Gastrocnemius medialis (tissue), 4 donors: ENCODE data around the gene RASGRP1. TPM values are rescaled to one million over a fixed set of nuclear protein-coding genes. Genes with fewer than 3 reads are reported as not detected.

Experiments used
- ATAC-seq, 2 donors: fragments of 150-250 bp; one replicate each; pipeline ENCODE4 v1.9.1; 2016
- DNase-seq, 2 donors: peaks; one replicate each; pipeline ENCODE4 v3.0.0-alpha.2; 2019
- H3K27ac ChIP-seq, 4 donors: fragments of 200-600 bp; sonication (generic); 1 replicate in 1 of 4; 2 replicates in 3 of 4; pipeline ENCODE4 v1.5.1; 2016 to 2018; ENCODE audit warnings: mild to moderate bottlenecking in 2 of 4, moderate library complexity in 1 of 4
- H3K27me3 ChIP-seq, 3 donors: fragments of 200-600 bp; sonication (generic) in 2 of 3; 1 replicate in 1 of 3; 2 replicates in 2 of 3; pipeline versions ENCODE4 v1.5.1 to v1.6.0; 2016 to 2019; ENCODE audit warnings: mild to moderate bottlenecking in 1 of 3, moderate library complexity in 1 of 3
- H3K36me3 ChIP-seq, 2 donors: fragments of 200-600 bp; sonication (generic) in 1 of 2; one replicate each; pipeline ENCODE4 v1.5.1; 2017 to 2018
- H3K4me1 ChIP-seq, 2 donors: fragments of 200-600 bp; sonication (generic) in 1 of 2; one replicate each; pipeline ENCODE4 v1.5.1; 2016 to 2017; ENCODE audit warnings: mild to moderate bottlenecking in 2 of 2
- H3K4me3 ChIP-seq, 4 donors: fragments of 200-600 bp; sonication (generic) in 3 of 4; 1 replicate in 1 of 4; 2 replicates in 3 of 4; pipeline ENCODE4 v1.5.1; 2016 to 2019; ENCODE audit warnings: mild to moderate bottlenecking in 2 of 4
- H3K9me3 ChIP-seq, 3 donors: fragments of 200-600 bp; sonication (generic) in 2 of 3; 1 replicate in 1 of 3; 2 replicates in 2 of 3; pipeline ENCODE4 v1.5.1; 2016 to 2019
- CTCF ChIP-seq, 5 experiments: fragments of 450-650 bp in 3 of 5; fragments of 200-600 bp in 2 of 5; sonication (generic) in 2 of 5; IDR thresholded peaks in 4 of 5; conservative IDR thresholded peaks in 1 of 5; 1 replicate in 4 of 5; 2 replicates in 1 of 5; pipeline ENCODE4 v1.5.1; 2016 to 2019; ENCODE audit warnings: antibody characterized with exemption in 5 of 5, mild to moderate bottlenecking in 3 of 5, moderate library complexity in 3 of 5
- POLR2A ChIP-seq, 2 donors: fragments of 450-650 bp; IDR thresholded peaks; one replicate each; pipeline ENCODE4 v1.6.1; 2017; ENCODE audit warnings: antibody characterized with exemption in 2 of 2, mild to moderate bottlenecking in 2 of 2, moderate library complexity in 2 of 2
- in situ Hi-C, 4 donors: fragments of 200-750 bp; cut with MboI; loops; one replicate each; pipeline versions ENCODE4 v1.15.0 to v1.8.0; 2017; ENCODE audit warnings: low sequenced_read_pairs in 4 of 4
- intact Hi-C: fragments of 100-400 bp; cut with DNase I; formaldehyde crosslinking; loops from one replicate; pipeline ENCODE4 v1.15.1; 2023; ENCODE audit warnings: low total_unique reads
- total RNA-seq, 4 donors: library from RNA; depleted of rRNA; stranded (reverse); fragments of >200 nt; gene quantifications; one replicate each; pipeline versions ENCODE4 v1.1.0 to v1.2.3, GENCODE V29; 2016

The RASGRP1 gene
- total RNA-seq, 4 donors from 2014 or later, result 0.44 to 0.85 TPM; not detected in 2

GRCh38 chr15:38507570-38507969 lies 57.0 kb downstream of the RASGRP1 start:
- intact Hi-C loops, result no loop called here
- no peak overlapping the region for H3K27ac ChIP-seq
- H3K27me3 ChIP-seq, result no peaks in the 10 kb centered on the region
- H3K4me3 ChIP-seq, result no peak overlapping the region
- ATAC-seq (no peak), DNase-seq (no peak)
- H3K36me3 ChIP-seq, result no peaks in the 10 kb centered on the region
- in situ Hi-C loops, result no loop called here
- H3K9me3 ChIP-seq, result no peaks in the 10 kb centered on the region
- TF ChIP-seq CTCF (IDR thresholded peaks at IDR 0.05 in 4 of 5, conservative IDR thresholded peaks at IDR 0.05 in 1 of 5), result no peak
- TF ChIP-seq POLR2A (IDR thresholded peaks at IDR 0.05), result no peak
- no peaks in the 10 kb centered on the region for H3K4me1 ChIP-seq

- no peak for TF ChIP-seq POLR2A (IDR thresholded peaks at IDR 0.05)
- TF ChIP-seq CTCF (IDR thresholded peaks at IDR 0.05 in 4 of 5, conservative IDR thresholded peaks at IDR 0.05 in 1 of 5), result no peak
- intact Hi-C loops (no loop called here), in situ Hi-C loops (no loop called here)
- H3K9me3 ChIP-seq, result no peaks in the 10 kb centered on the region
- no peak overlapping the region for H3K4me3 ChIP-seq
- no peak for DNase-seq
- no peaks in the 10 kb centered on the region for H3K27me3 ChIP-seq
- H3K36me3 ChIP-seq, result no peaks in the 10 kb centered on the region
- no peak for ATAC-seq
- no peaks in the 10 kb centered on the region for H3K4me1 ChIP-seq
- H3K27ac ChIP-seq, result no peak overlapping the region
These were observed 57.6 kb downstream of the RASGRP1 start for GRCh38 chr15:38506997-38507396.

- Histone ChIP-seq H3K27me3 (no peaks in the 10 kb centered on the region), H3K36me3 (no peaks in the 10 kb centered on the region), H3K4me1 (no peaks in the 10 kb centered on the region), H3K27ac (no peak overlapping the region), H3K4me3 (no peak overlapping the region), H3K9me3 (no peaks in the 10 kb centered on the region)
- ATAC-seq (no peak), DNase-seq (no peak)
- in situ Hi-C loops, result no loop called here
- intact Hi-C loops, result no loop called here
- no peak for TF ChIP-seq POLR2A (IDR thresholded peaks at IDR 0.05)
- TF ChIP-seq CTCF (IDR thresholded peaks at IDR 0.05 in 4 of 5, conservative IDR thresholded peaks at IDR 0.05 in 1 of 5), result no peak
These were observed 59.7 kb downstream of the RASGRP1 start for GRCh38 chr15:38504680-38505467.

- no peak overlapping the region for H3K27ac ChIP-seq
- DNase-seq (no peak), ATAC-seq (no peak)
- H3K9me3 ChIP-seq, result no peaks in the 10 kb centered on the region
- TF ChIP-seq POLR2A (IDR thresholded peaks at IDR 0.05), result no peak
- no peak for TF ChIP-seq CTCF (IDR thresholded peaks at IDR 0.05 in 4 of 5, conservative IDR thresholded peaks at IDR 0.05 in 1 of 5)
- H3K4me3 ChIP-seq, result no peak overlapping the region
- H3K4me1 ChIP-seq, result no peaks in the 10 kb centered on the region
- intact Hi-C loops, result no loop called here
- in situ Hi-C loops, result no loop called here
- no peaks in the 10 kb centered on the region for H3K36me3 ChIP-seq
- no peaks in the 10 kb centered on the region for H3K27me3 ChIP-seq
These were observed 61.1 kb downstream of the RASGRP1 start for GRCh38 chr15:38503496-38503895.

- DNase-seq, result no peak
- no peaks in the 10 kb centered on the region for H3K27me3 ChIP-seq
- no peak for TF ChIP-seq CTCF (IDR thresholded peaks at IDR 0.05 in 4 of 5, conservative IDR thresholded peaks at IDR 0.05 in 1 of 5)
- TF ChIP-seq POLR2A (IDR thresholded peaks at IDR 0.05), result no peak
- no peak overlapping the region for H3K4me3 ChIP-seq
- H3K9me3 ChIP-seq, result no peaks in the 10 kb centered on the region
- no peaks in the 10 kb centered on the region for H3K36me3 ChIP-seq
- intact Hi-C loops, result no loop called here
- no peak for ATAC-seq
- H3K27ac ChIP-seq, result no peak overlapping the region
- in situ Hi-C loops, result no loop called here
- H3K4me1 ChIP-seq, result no peaks in the 10 kb centered on the region
These were observed 65.0 kb downstream of the RASGRP1 start for GRCh38 chr15:38499651-38500050.
